Measurements from ENCODE around the gene ZNF425.

Gene ZNF425

DNA sequence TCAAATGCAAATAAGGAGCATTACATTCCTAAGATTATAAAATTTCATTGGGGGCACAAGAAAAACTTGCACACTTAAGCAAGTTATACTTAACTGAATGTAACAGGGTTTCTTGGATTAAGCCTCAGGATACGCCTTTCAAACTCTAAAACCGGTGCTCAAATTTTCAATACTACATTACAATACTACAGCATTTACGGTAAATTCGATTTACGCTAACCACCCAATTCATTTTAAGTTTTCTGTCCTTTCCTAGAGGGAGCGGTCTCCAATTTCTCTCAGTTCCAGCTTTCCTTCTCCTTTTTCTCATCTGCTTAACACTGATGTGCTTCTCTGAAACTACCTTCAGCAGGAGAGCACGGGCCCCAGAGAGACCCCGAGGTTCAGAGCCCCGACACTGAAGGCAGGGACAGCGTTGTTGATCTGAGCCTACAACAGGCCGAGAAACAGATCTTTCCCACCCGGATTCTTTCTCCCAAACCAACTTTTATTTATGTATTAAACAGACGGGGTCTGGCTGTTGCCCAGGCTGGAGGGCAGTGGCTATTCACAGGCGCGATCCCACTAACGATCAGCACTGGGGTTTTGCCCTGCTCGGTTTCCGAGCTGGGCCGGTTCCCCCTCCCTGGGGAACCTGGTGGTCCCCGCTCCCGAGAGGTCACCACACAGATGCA, 798 bp downstream of the ZNF425 start:
- peak overlapping the region; percentile 63 for H3K4me3 ChIP-seq (ENCODE audit: low read depth, low read length)
- peak overlapping the region; percentile 90 for H3K27ac ChIP-seq
- H3K36me3 ChIP-seq, result peaks cover 17% of the 10 kb centered on the region
- peaks cover under 1% of the 10 kb centered on the region for H3K9me3 ChIP-seq (ENCODE audit: severe bottlenecking)
- TF ChIP-seq, protein P1, sequence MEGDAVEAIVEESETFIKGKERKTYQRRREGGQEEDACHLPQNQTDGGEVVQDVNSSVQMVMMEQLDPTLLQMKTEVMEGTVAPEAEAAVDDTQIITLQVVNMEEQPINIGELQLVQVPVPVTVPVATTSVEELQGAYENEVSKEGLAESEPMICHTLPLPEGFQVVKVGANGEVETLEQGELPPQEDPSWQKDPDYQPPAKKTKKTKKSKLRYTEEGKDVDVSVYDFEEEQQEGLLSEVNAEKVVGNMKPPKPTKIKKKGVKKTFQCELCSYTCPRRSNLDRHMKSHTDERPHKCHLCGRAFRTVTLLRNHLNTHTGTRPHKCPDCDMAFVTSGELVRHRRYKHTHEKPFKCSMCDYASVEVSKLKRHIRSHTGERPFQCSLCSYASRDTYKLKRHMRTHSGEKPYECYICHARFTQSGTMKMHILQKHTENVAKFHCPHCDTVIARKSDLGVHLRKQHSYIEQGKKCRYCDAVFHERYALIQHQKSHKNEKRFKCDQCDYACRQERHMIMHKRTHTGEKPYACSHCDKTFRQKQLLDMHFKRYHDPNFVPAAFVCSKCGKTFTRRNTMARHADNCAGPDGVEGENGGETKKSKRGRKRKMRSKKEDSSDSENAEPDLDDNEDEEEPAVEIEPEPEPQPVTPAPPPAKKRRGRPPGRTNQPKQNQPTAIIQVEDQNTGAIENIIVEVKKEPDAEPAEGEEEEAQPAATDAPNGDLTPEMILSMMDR (IDR thresholded peaks at IDR 0.05; ENCODE audit: low read depth, low read length), result no peak
- no peak for DNase-seq
- no peaks in the 10 kb centered on the region for H3K27me3 ChIP-seq (ENCODE audit: insufficient read depth, low read depth, severe bottlenecking)

DNA sequence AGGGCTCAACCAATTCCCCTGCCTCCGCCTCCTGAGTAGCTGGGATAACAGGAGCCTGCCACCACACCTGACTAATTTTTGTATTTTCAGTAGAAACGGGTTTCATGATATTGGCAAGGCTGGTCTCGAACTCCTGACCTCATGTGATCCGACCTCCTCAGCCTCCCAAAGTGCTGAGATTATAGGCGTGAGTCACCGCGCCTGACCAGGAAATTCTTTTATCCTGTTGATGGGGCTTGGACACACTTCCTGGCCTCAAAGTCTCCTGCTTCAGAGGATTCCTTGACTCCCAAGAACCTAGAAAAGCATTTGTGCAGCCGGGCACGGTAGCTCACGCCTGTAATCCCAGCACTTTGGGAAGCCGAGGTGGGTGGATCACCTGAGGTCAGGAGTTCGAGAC, 16.2 kb downstream of the ZNF425 start:
- Histone ChIP-seq H3K9me3 (ENCODE audit: severe bottlenecking) (no peaks in the 10 kb centered on the region), H3K27me3 (ENCODE audit: insufficient read depth, low read depth, severe bottlenecking) (no peaks in the 10 kb centered on the region), H3K4me3 (ENCODE audit: low read depth, low read length) (no peak overlapping the region), H3K27ac (no peak overlapping the region), H3K36me3 (no peaks in the 10 kb centered on the region)
- TF ChIP-seq, protein P1 (IDR thresholded peaks at IDR 0.05; ENCODE audit: low read depth, low read length), result no peak
- no peak for DNase-seq

DNA sequence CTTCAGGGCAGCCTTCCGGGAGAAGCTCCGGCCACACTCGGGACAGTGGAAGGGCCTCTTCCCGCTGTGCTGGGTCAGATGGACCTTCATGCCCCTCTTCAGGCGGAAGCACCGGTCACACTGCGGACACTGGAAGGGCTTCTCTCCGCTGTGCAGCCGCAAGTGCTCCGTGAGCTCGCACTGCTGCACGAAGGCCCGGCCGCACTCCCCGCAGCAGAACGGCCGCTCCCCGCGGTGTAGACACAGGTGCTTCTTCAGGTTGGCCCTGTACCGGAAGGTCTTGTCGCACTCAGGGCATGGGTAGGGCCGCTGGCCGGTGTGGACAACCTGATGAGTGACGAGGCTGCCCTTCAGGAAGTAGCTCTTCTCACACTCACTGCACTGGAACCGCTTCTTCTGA, 21.4 kb downstream of the ZNF425 start:
- no peak overlapping the region for H3K27ac ChIP-seq
- no peaks in the 10 kb centered on the region for H3K9me3 ChIP-seq (ENCODE audit: severe bottlenecking)
- H3K36me3 ChIP-seq, result no peaks in the 10 kb centered on the region
- TF ChIP-seq, protein P1 (IDR thresholded peaks at IDR 0.05; ENCODE audit: low read depth, low read length), result no peak
- no peaks in the 10 kb centered on the region for H3K27me3 ChIP-seq (ENCODE audit: insufficient read depth, low read depth, severe bottlenecking)
- no peak for DNase-seq
- H3K4me3 ChIP-seq (ENCODE audit: low read depth, low read length), result no peak overlapping the region

DNA sequence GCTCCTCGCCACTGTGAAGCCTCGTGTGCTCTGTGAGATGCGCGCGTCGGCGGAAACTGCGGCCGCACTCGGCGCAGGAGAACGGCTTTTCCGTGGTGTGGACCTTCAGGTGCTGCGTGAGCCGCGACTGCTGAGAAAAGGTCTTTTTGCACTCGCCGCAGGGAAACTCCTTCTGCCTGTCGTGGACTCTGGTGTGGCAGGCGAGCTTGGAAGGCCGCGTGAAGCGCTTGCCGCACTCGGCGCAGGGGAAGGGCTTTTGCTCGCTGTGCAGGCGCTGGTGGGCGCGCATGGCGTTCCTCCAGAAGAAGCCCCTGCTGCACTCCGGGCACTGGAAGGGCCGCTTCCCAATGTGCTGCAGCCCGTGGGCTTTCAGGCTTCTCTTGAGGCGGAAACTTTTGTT, 21.9 kb downstream of the ZNF425 start:
- Histone ChIP-seq H3K36me3 (no peaks in the 10 kb centered on the region), H3K9me3 (ENCODE audit: severe bottlenecking) (no peaks in the 10 kb centered on the region), H3K27me3 (ENCODE audit: insufficient read depth, low read depth, severe bottlenecking) (no peaks in the 10 kb centered on the region), H3K4me3 (ENCODE audit: low read depth, low read length) (no peak overlapping the region), H3K27ac (no peak overlapping the region)
- no peak for DNase-seq
- TF ChIP-seq, protein P1 (IDR thresholded peaks at IDR 0.05; ENCODE audit: low read depth, low read length), result no peak

- Histone ChIP-seq H3K9me3 (ENCODE audit: severe bottlenecking) (no peaks in the 10 kb centered on the region), H3K36me3 (no peaks in the 10 kb centered on the region), H3K27ac (no peak overlapping the region), H3K27me3 (ENCODE audit: insufficient read depth, low read depth, severe bottlenecking) (no peaks in the 10 kb centered on the region), H3K4me3 (ENCODE audit: low read depth, low read length) (no peak overlapping the region)
- TF ChIP-seq, protein P1 (IDR thresholded peaks at IDR 0.05; ENCODE audit: low read depth, low read length), result no peak
- no peak for DNase-seq
These were observed 22.7 kb downstream of the ZNF425 start for GRCh38 chr7:149103424-149103823.

GRCh38 chr7:149102666-149103065, 23.5 kb downstream of the ZNF425 start:
- Histone ChIP-seq H3K9me3 (ENCODE audit: severe bottlenecking) (no peaks in the 10 kb centered on the region), H3K4me3 (ENCODE audit: low read depth, low read length) (no peak overlapping the region), H3K27me3 (ENCODE audit: insufficient read depth, low read depth, severe bottlenecking) (no peaks in the 10 kb centered on the region), H3K36me3 (no peaks in the 10 kb centered on the region), H3K27ac (no peak overlapping the region)
- TF ChIP-seq, protein P1 (IDR thresholded peaks at IDR 0.05; ENCODE audit: low read depth, low read length), result no peak
- DNase-seq, result no peak
